ENCODE results near the gene CLBA1. TPM values are rescaled to one million over a fixed set of nuclear protein-coding genes. Genes with fewer than 3 reads are reported as not detected.
A peak's percentile ranks its signal among the peaks of the same experiment; 100 is the strongest.

Gene CLBA1
- total and polyA plus RNA-seq, 9 of the 15 experiments (the other 6 are each of a cell fraction or from before 2014, with no cell fraction given) = 0.04 to 3.9 (median 2.6) TPM

DNA sequence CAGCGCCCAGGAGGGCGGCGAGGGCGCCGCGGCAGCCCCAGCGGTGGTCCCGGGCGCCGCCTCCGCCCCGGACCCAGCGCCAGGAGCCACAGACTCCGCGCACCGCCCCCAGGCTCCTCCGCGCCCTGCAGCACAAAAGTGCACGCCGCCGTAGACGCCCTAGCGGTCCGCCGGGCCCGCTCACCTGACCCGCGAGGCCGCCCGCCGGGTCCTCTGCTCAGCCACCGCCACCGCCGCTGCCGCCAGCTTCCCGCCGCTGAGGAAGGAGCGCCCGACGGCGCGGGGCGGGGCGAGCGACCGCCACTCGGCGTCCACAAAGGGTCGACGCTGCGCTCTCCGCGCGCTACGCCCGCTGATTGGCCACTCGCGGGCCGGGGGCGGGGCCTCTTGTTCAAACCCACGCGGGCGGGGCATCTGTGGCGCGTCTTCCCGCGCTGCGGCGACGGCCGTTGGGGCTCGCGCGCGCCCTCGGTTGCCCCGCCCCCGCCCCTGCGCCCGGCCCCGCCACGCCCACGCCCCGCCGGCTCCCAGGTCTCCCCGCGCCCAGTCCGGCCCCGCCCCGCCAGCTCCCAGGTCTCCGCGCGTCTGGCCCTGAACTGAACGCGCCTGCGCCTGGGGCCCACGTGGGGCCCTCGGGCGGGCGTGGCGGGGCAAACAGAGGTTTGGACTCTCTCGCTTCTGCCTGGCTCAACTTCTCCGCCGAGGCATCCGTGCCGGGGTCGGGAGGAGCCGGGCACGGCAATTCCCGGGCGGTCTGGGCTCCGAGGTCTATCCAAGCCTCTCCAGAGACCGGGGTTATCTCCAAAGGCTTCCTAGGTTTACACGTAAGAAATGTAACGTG is 35.4 kb downstream of the CLBA1 start, which contains the start of gene CDCA4 (continued):
- TF ChIP-seq, protein P1, sequence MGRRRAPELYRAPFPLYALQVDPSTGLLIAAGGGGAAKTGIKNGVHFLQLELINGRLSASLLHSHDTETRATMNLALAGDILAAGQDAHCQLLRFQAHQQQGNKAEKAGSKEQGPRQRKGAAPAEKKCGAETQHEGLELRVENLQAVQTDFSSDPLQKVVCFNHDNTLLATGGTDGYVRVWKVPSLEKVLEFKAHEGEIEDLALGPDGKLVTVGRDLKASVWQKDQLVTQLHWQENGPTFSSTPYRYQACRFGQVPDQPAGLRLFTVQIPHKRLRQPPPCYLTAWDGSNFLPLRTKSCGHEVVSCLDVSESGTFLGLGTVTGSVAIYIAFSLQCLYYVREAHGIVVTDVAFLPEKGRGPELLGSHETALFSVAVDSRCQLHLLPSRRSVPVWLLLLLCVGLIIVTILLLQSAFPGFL (CRISPR knock-in tag; IDR thresholded peaks at IDR 0.05) = no peak
- TF ChIP-seq ARNT (IDR thresholded peaks at IDR 0.05) (no peak), RNF219 (CRISPR knock-in tag; IDR thresholded peaks at IDR 0.05) (no peak), ZBTB34 (CRISPR knock-in tag; IDR thresholded peaks at IDR 0.05) (no peak), BMI1 (IDR thresholded peaks at IDR 0.05; ENCODE audit: low read length) (no peak), ZNF445 (CRISPR knock-in tag; IDR thresholded peaks at IDR 0.05; ENCODE audit: low read depth) (no peak), ZNF253 (CRISPR knock-in tag; conservative IDR thresholded peaks at IDR 0.05) (no peak), SRF (CRISPR knock-in tag; IDR thresholded peaks at IDR 0.05) (no peak), ZKSCAN1 (IDR thresholded peaks at IDR 0.05; ENCODE audit: low read depth, low read length) (no peak), ZNF263 (CRISPR knock-in tag; IDR thresholded peaks at IDR 0.05; ENCODE audit: borderline replicate concordance) (no peak), KAT8 (IDR thresholded peaks at IDR 0.05; ENCODE audit: low read depth) (no peak), FOXA1 (IDR thresholded peaks at IDR 0.05; ENCODE audit: borderline replicate concordance) (no peak), MAZ (CRISPR knock-in tag; conservative IDR thresholded peaks at IDR 0.05 in 1 of 2, IDR thresholded peaks at IDR 0.05 in 1 of 2) (peak in 1 of 2 experiments; percentile 64), ZEB2 (IDR thresholded peaks at IDR 0.05) (no peak), CREB5 (CRISPR knock-in tag; IDR thresholded peaks at IDR 0.05) (no peak)
- TF ChIP-seq, protein P2, sequence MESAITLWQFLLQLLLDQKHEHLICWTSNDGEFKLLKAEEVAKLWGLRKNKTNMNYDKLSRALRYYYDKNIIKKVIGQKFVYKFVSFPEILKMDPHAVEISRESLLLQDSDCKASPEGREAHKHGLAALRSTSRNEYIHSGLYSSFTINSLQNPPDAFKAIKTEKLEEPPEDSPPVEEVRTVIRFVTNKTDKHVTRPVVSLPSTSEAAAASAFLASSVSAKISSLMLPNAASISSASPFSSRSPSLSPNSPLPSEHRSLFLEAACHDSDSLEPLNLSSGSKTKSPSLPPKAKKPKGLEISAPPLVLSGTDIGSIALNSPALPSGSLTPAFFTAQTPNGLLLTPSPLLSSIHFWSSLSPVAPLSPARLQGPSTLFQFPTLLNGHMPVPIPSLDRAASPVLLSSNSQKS (CRISPR knock-in tag; IDR thresholded peaks at IDR 0.05) = no peak
- TF ChIP-seq, protein P3, sequence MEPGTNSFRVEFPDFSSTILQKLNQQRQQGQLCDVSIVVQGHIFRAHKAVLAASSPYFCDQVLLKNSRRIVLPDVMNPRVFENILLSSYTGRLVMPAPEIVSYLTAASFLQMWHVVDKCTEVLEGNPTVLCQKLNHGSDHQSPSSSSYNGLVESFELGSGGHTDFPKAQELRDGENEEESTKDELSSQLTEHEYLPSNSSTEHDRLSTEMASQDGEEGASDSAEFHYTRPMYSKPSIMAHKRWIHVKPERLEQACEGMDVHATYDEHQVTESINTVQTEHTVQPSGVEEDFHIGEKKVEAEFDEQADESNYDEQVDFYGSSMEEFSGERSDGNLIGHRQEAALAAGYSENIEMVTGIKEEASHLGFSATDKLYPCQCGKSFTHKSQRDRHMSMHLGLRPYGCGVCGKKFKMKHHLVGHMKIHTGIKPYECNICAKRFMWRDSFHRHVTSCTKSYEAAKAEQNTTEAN (CRISPR knock-in tag; IDR thresholded peaks at IDR 0.05) = no peak

Measured in K562 (cell line).